Measurements from ENCODE around the gene ZMYND19.
A peak's percentile ranks its signal among the peaks of the same experiment; 100 is the strongest.
"Not testable (repeated sequence)": the region's sequence is repeated elsewhere in the genome, so short reads cannot be mapped to it uniquely, and the experiment has no call there.

Gene ZMYND19

DNA sequence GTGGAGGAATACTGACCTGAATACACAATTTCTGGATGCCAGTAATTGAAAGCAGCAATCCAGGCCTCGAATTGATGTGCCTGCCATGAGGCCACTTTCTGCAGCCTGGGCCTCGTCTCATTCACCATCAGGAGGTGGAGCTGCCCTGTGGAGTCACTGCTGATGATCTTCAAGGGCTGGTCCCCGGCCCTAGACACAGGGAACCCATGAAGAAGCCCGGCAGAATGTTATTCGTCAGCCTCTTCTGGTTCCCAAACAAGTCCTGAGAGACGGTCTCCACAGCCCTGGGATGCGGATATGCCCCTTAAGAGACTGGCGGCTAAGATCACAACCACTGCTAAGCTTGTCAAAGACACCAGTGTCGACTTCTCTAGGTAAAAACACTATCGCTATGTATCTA lies 16.1 kb downstream of the ZMYND19 start:
- DNase-seq: no peak
- no peak for TF ChIP-seq POLR2A (IDR thresholded peaks at IDR 0.05; ENCODE audit: low read length)
- TF ChIP-seq GATA1 (IDR thresholded peaks at IDR 0.05; ENCODE audit: low read depth, low read length): no peak

DNA sequence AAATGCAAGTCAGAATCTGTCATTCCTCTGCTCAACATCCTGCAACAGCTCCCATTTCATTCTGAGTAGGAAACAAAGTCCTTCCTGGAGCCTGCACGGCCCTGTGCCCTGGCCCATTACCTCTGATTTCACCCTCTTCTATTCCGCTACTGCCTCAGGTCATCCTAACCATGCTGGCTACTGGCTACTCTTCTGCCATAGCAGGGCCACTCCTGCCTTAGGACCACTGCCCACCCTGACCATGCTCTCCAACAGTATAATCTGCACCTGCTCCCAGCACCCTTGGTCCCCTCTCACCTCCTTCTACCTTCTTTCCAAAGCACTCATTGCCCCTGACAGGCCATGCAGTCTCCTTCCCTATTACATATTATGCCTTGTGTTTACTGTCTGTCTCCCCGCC lies 19.7 kb downstream of the ZMYND19 start:
- DNase-seq: no peak
- TF ChIP-seq POLR2A (IDR thresholded peaks at IDR 0.05; ENCODE audit: low read length): no peak
- no peak for TF ChIP-seq GATA1 (IDR thresholded peaks at IDR 0.05; ENCODE audit: low read depth, low read length)

DNA sequence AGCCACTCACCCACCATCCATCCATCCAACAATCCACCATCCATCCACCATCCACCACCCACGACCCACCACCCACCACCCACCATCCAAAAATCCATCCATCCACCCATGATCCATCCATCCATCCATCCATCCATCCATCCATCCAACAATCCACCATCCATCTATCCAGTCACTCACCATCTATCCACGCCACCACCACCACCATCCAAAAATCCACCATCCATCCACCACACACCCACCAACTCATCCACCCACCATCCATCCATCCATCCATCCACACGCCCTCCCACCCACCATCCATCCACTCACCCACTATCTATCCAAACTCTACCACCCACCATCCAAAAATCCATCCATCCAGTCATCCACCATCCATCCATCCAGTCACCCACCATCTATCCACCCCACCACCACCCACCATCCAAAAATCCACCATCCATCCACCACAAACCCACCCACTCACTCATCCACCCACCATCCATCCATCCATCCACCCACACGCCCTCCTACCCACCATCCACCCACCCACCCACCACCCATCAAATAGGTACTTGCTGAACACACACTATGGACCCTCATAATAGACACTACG lies 20.6 kb downstream of the ZMYND19 start:
- DNase-seq: no peak
- no peak for TF ChIP-seq GATA1 (IDR thresholded peaks at IDR 0.05; ENCODE audit: low read depth, low read length)
- TF ChIP-seq POLR2A (IDR thresholded peaks at IDR 0.05; ENCODE audit: low read length): no peak

DNA sequence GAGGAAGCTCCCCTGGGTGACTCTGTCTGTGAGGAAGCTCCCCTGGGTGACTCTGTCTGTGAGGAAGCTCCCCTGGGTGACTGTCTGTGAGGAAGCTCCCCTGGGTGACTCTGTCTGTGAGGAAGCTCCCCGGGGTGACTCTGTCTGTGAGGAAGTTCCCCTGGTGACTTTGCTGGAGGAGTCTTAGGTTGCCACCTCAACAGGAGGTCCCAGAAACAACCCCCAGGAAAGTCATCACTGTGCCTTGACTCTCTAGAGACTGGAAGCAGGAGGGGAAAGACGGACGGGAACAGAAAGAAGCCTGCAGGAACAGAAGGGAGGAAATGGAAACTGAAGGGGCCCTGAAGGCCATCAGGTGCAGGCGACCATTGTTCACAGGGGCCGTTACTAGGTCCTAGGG lies 21.9 kb downstream of the ZMYND19 start:
- DNase-seq: not testable (repeated sequence)

DNA sequence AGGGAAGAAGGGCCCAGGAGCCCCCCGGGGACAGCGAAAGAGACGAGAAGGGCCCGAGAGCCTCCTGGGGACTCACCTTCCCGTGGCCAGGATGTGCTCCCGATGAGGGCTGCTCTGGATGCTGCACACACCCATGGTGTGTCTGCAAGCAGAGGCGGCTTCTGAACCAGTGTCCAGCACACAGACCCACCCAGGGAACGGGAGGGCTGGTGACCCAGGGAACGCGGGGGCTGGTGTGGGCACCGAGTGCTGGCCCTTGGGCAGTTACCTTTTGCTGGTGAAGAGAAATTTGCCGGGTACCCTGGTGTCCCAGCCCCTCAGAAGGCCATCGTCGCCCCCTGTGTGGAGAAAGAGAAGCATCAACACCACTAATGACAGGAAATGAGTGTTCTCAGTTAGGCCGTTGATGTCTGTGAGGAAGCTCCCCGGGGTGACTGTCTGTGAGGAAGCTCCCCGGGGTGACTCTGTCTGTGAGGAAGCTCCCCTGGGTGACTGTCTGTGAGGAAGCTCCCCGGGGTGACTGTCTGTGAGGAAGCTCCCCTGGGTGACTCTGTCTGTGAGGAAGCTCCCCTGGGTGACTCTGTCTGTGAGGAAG lies 25.4 kb downstream of the ZMYND19 start:
- DNase-seq: no peak
- TF ChIP-seq POLR2A (IDR thresholded peaks at IDR 0.05; ENCODE audit: low read length): no peak
- no peak for TF ChIP-seq GATA1 (IDR thresholded peaks at IDR 0.05; ENCODE audit: low read depth, low read length)

DNA sequence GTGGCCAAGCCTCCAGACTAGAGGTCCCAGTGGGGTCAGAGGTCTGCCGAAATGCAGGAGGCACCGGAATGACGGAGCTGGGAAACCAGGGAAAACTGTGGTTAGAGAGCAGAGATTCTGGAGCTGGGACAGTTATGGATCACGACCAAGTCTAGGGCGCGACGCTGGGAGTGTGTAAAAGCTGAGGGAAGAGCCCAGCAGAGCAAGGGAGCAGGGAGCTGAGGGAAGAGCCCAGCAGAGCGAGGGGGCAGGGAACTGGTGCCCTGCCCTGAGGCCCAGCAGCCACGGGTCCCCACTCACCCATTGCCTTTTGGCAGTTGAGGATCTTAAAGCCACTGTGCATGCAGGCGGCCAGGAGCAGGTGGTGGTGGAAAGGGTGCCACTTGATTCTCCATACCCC lies 26.2 kb downstream of the ZMYND19 start:
- DNase-seq: no peak
- no peak for TF ChIP-seq GATA1 (IDR thresholded peaks at IDR 0.05; ENCODE audit: low read depth, low read length)
- TF ChIP-seq POLR2A (IDR thresholded peaks at IDR 0.05; ENCODE audit: low read length): no peak

DNA sequence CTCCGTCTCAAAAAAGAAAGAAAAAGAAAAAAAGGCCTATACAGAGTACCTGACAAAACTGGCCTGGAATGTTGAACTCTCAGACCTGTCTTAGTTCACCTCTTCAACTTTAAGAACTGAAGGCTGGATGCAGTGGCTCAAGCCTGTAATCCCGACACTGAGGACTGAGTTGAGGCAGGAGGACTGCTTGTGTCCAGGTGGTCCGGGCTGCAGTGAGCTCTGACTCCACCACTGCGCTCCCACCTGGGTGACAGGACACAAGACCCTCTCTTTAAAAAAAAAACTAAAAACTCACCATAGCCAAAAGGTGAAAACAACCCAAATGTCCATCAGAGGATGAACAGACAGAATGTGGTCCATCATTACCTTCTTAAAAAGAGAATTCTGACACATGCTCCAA lies 32.2 kb downstream of the ZMYND19 start:
- no peak for TF ChIP-seq POLR2A (IDR thresholded peaks at IDR 0.05; ENCODE audit: low read length)
- no peak for TF ChIP-seq GATA1 (IDR thresholded peaks at IDR 0.05; ENCODE audit: low read depth, low read length)
- DNase-seq: no peak

DNA sequence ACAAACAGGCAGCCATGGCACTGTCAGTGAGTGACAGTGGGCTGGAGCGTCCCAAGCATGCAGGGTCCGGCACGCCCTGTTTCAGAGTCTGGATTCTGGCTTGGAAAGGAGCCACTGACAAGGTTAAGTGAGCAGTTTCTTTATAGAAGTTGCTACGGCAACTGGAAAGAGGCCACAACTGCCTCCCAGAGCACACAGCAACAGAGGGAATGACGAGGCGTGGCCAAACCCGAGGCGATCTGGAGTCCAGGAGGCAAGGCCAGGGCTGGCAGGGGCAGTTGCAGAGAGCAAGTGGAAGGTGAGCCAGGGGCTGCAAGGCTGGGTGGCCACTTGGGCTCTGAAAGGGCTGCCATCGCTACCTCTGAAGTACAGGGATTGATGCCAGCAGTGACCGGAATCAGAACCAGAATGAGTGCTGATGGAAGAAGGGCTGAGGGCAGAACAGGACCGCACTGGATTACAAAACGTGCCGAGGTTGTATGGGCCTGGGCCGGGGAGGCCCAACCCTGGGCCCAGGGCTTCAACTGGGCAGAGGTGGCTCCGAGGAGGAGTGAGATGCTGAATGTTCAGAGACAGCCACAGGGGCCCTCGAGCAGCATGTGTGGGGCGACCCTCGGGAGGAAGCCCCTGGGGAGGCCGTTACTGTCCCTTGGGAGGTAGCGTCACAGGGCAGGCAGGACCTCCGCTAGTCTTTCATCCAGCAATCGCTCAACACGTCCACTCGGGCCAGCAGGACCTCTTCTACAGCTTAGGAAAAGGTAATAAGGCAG lies 34.1 kb downstream of the ZMYND19 start:
- TF ChIP-seq POLR2A (IDR thresholded peaks at IDR 0.05; ENCODE audit: low read length) (no peak), GATA1 (IDR thresholded peaks at IDR 0.05; ENCODE audit: low read depth, low read length) (no peak)
- DNase-seq: no peak

DNA sequence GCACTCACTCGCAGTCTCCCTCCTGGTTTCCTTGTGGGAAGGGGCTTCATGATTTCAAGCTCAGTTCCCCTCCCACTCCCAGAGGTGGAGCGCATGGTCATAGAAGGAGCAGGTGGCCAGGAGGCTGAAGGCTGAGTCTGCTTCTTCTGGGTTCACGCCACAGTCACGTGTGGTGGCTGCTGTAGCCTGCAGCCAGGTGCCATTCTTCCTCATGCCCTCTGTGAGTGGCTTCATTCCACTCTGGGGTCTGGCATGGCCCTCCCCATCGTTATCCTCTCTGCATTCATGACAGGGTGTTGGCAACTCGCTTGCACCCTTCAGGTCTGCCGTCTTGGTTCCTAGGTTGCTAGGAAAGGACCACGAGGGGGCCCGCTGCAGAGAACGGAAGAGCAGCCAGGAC lies 35.1 kb downstream of the ZMYND19 start:
- TF ChIP-seq GATA1 (IDR thresholded peaks at IDR 0.05; ENCODE audit: low read depth, low read length): no peak
- TF ChIP-seq POLR2A (IDR thresholded peaks at IDR 0.05; ENCODE audit: low read length): no peak
- DNase-seq: no peak

DNA sequence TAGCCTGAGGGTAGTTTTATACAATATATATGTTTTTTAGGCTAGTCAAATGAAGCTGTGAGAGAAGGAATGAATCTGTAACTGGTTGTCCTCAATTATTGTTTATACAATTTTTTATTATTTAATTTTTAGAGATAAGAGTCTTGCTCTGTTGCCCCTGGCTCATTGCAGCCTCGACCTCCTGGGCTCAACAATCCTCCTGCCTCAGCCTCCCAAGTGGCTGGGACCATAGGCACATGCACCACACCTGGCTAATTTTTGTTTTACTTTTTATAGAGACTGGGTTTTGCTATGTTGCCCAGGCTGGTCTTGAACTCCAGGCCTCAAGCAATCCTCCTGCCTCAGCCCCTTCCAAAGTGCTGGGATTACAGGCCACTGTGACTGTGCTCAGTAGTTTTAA lies 36.0 kb downstream of the ZMYND19 start:
- no peak for DNase-seq
- TF ChIP-seq GATA1 (IDR thresholded peaks at IDR 0.05; ENCODE audit: low read depth, low read length) (no peak), POLR2A (IDR thresholded peaks at IDR 0.05; ENCODE audit: low read length) (no peak)

DNA sequence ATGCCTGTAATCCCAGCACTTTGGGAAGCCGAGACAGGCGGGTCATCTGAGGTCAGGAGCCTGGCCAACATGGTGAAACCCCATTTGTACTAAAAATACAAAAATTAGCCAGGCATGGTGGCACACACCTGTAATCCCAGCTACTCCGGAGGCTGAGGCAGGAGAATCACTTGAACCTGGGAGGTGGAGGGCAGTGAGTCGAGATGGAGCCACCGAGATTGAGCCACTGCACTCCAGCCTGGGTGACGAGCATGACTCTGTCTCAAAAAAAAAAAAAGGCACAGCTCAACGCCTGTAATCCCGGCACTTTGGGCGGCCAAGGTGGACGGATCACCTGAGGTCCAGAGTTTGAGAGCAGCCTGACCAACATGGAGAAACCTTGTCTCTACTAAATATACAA lies 36.7 kb downstream of the ZMYND19 start:
- DNase-seq: not testable (repeated sequence)

DNA sequence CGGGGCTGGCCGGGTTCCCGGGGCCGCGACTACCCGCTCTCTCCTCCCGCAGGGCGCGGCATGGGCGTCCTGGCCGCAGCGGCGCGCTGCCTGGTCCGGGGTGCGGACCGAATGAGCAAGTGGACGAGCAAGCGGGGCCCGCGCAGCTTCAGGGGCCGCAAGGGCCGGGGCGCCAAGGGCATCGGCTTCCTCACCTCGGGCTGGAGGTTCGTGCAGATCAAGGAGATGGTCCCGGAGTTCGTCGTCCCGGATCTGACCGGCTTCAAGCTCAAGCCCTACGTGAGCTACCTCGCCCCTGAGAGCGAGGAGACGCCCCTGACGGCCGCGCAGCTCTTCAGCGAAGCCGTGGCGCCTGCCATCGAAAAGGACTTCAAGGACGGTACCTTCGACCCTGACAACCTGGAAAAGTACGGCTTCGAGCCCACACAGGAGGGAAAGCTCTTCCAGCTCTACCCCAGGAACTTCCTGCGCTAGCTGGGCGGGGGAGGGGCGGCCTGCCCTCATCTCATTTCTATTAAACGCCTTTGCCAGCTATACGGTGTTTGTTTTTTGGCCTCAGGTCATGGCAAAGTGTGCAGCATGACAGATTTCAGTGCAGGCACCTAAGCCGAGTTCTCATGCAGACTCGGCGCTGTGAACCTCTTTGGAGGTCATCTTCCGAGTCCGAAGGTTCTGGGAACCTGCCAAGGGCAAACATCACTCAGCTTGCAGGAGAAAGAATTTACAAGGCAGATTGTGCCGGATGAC lies 38.1 kb downstream of the ZMYND19 start:
- TF ChIP-seq POLR2A (IDR thresholded peaks at IDR 0.05; ENCODE audit: low read length) (peak; percentile 47), GATA1 (IDR thresholded peaks at IDR 0.05; ENCODE audit: low read depth, low read length) (no peak)
- DNase-seq: peak in 1 of 2 experiments; percentile 76

DNA sequence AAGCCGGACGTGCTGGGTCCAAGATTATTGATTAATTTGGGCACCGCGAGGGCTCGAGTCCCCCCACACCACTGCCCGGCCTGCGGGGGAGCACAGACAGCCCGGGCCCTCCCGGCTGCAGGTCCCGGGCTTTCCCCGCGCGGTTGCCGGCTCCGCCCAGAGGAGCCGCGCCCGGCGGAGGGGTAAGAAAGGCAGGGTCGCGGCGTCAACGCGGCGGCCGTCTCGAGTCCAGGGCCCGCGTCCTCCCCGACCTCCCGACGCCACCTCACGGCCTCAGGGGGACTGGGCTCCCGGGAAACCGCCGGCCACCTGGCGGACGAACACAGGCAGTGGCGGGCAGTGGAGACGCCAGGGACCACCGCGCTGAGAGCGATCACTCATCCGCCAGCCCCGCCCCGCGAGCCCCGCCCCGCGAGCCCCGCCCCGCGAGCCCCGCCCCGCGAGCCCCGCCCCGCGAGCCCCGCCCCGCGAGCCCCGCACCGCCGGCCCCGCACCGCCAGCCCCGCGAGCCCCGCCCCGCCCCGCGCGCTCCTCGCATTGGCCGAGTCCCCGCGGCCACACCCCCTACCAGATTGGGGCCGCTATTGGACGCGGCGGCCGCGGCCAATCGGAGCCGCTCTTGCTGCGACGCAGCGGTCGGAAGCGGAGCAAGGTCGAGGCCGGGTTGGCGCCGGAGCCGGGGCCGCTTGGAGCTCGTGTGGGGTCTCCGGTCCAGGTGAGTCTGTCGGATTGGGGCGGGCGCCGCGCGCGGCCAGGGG lies 38.9 kb downstream of the ZMYND19 start, which contains the start of gene MRPL41:
TSS of gene MRPL41 (plus strand) at position 616 of the 758 bp plus-strand sequence. CDS start 203 bp downstream, outside the sequence.
- no peak for TF ChIP-seq GATA1 (IDR thresholded peaks at IDR 0.05; ENCODE audit: low read depth, low read length)
- no peak for TF ChIP-seq POLR2A (IDR thresholded peaks at IDR 0.05; ENCODE audit: low read length)
- DNase-seq: peak; percentile 91 to 94

DNA sequence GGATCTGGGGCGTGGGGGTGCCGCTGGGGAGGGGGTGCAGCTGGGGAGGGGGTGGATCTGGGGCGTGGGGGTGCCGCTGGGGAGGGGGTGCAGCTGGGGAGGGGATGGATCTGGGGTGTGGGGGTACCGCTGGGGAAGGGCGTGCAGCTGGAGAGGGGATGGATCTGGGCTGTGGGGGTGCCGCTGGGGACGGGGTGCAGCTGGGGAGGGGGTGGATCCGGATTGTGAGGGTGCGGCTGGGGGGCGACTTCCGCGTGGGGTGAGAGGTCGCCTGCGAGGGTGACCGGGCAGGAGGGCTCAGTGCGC lies 39.4 kb downstream of the ZMYND19 start:
- not testable (repeated sequence) for DNase-seq
